GM11168 (cell line): Measurements from ENCODE around the gene SLC29A1.

Source experiments
- in situ Hi-C: fragments of 300-500 bp; cut with MboI; formaldehyde crosslinking; loops from one replicate; pipeline ENCODE4 v1.12.0; 2022; ENCODE audit warnings: low sequenced_read_pairs; ENCODE audit not compliant: unreplicated experiment

The SLC29A1 gene

GRCh38 chr6:44251576-44252524 lies 28.5 kb downstream of the SLC29A1 start:
- in situ Hi-C loops: no loop called here

GRCh38 chr6:44253307-44254101 lies 30.1 kb downstream of the SLC29A1 start:
- in situ Hi-C loops: no loop called here

- in situ Hi-C loops: no loop called here
Observed at GRCh38 chr6:44254191-44255104, 31.1 kb downstream of the SLC29A1 start.

GRCh38 chr6:44255105-44255808 lies 31.9 kb downstream of the SLC29A1 start:
- in situ Hi-C loops: no loop called here

- in situ Hi-C loops: no loop called here
Observed at GRCh38 chr6:44255871-44256774, 32.7 kb downstream of the SLC29A1 start.

GRCh38 chr6:44256775-44257024 lies 33.3 kb downstream of the SLC29A1 start:
- in situ Hi-C loops: no loop called here

- in situ Hi-C loops: no loop called here
Observed at GRCh38 chr6:44257025-44257752, 33.8 kb downstream of the SLC29A1 start, which contains the start of gene SLC35B2. Gene SLC35B2 (minus strand): TSS chr6:44257528. CDS start chr6:44257410, 118 bp downstream.

GRCh38 chr6:44257753-44258324 lies 34.4 kb downstream of the SLC29A1 start:
- in situ Hi-C loops: no loop called here

GRCh38 chr6:44258325-44258863 lies 35.0 kb downstream of the SLC29A1 start:
- in situ Hi-C loops: no loop called here

- in situ Hi-C loops: no loop called here
Observed at GRCh38 chr6:44258921-44259320, 35.5 kb downstream of the SLC29A1 start.

- in situ Hi-C loops: no loop called here
Observed at GRCh38 chr6:44260011-44260410, 36.6 kb downstream of the SLC29A1 start.

- in situ Hi-C loops: no loop called here
Observed at GRCh38 chr6:44260451-44261297, 37.3 kb downstream of the SLC29A1 start.

- in situ Hi-C loops: no loop called here
Observed at GRCh38 chr6:44261581-44261980, 38.2 kb downstream of the SLC29A1 start.

GRCh38 chr6:44262467-44263353 lies 39.3 kb downstream of the SLC29A1 start:
- in situ Hi-C loops: no loop called here

- in situ Hi-C loops: no loop called here
Observed at GRCh38 chr6:44263354-44264100, 40.1 kb downstream of the SLC29A1 start.
